Measurements from ENCODE around the gene GRAMD2B. TPM values are rescaled to one million over a fixed set of nuclear protein-coding genes. Genes with fewer than 3 reads are reported as not detected.

GRAMD2B gene
- total RNA-seq, 1 donor from 2014 or later = 32.1 TPM

- peaks cover 17% of the 10 kb centered on the region for H3K4me1 Mint-ChIP-seq (ENCODE audit: low read depth)
- H3K4me3 Mint-ChIP-seq (ENCODE audit: low read depth) = no peak overlapping the region
- no peaks in the 10 kb centered on the region for H3K36me3 Mint-ChIP-seq (ENCODE audit: insufficient read depth)
- DNase-seq (ENCODE audit: low spot score, unreplicated experiment) = no peak
- no peaks in the 10 kb centered on the region for H3K27me3 Mint-ChIP-seq
- no peak overlapping the region for H3K27ac Mint-ChIP-seq
- no peaks in the 10 kb centered on the region for H3K9me3 Mint-ChIP-seq (ENCODE audit: low read depth)
- no peak for TF ChIP-seq CTCF (IDR thresholded peaks at IDR 0.05; ENCODE audit: unreplicated experiment)
These were observed 100.8 kb downstream of the GRAMD2B start for GRCh38 chr5:126523818-126524510.

GRCh38 chr5:126525630-126526245 lies 102.5 kb downstream of the GRAMD2B start:
- Mint-ChIP-seq H3K27me3 (no peaks in the 10 kb centered on the region), H3K4me3 (ENCODE audit: low read depth) (no peak overlapping the region), H3K27ac (no peak overlapping the region), H3K36me3 (ENCODE audit: insufficient read depth) (no peaks in the 10 kb centered on the region), H3K9me3 (ENCODE audit: low read depth) (no peaks in the 10 kb centered on the region), H3K4me1 (ENCODE audit: low read depth) (peaks cover 7% of the 10 kb centered on the region)
- no peak for DNase-seq (ENCODE audit: low spot score, unreplicated experiment)
- TF ChIP-seq CTCF (IDR thresholded peaks at IDR 0.05; ENCODE audit: unreplicated experiment) = no peak

- H3K36me3 Mint-ChIP-seq (ENCODE audit: insufficient read depth) = no peaks in the 10 kb centered on the region
- H3K4me1 Mint-ChIP-seq (ENCODE audit: low read depth) = peaks cover 11% of the 10 kb centered on the region
- no peak for TF ChIP-seq CTCF (IDR thresholded peaks at IDR 0.05; ENCODE audit: unreplicated experiment)
These were observed 103.3 kb downstream of the GRAMD2B start for GRCh38 chr5:126526493-126526892.

GRCh38 chr5:126527158-126527557 lies 103.9 kb downstream of the GRAMD2B start:
- H3K9me3 Mint-ChIP-seq (ENCODE audit: low read depth) = no peaks in the 10 kb centered on the region
- H3K36me3 Mint-ChIP-seq (ENCODE audit: insufficient read depth) = no peaks in the 10 kb centered on the region
- no peak overlapping the region for H3K4me3 Mint-ChIP-seq (ENCODE audit: low read depth)
- no peaks in the 10 kb centered on the region for H3K27me3 Mint-ChIP-seq
- peaks cover 16% of the 10 kb centered on the region for H3K4me1 Mint-ChIP-seq (ENCODE audit: low read depth)
- no peak for DNase-seq (ENCODE audit: low spot score, unreplicated experiment)
- no peak for TF ChIP-seq CTCF (IDR thresholded peaks at IDR 0.05; ENCODE audit: unreplicated experiment)
- H3K27ac Mint-ChIP-seq = no peak overlapping the region

More at GRCh38 chr5:126526493-126526892, 103.3 kb downstream of the GRAMD2B start:
- no peak overlapping the region for H3K27ac Mint-ChIP-seq
- no peaks in the 10 kb centered on the region for H3K9me3 Mint-ChIP-seq (ENCODE audit: low read depth)
- no peaks in the 10 kb centered on the region for H3K27me3 Mint-ChIP-seq
- no peak for DNase-seq (ENCODE audit: low spot score, unreplicated experiment)
- no peak overlapping the region for H3K4me3 Mint-ChIP-seq (ENCODE audit: low read depth)

- Mint-ChIP-seq H3K27me3 (no peaks in the 10 kb centered on the region), H3K36me3 (ENCODE audit: insufficient read depth) (no peaks in the 10 kb centered on the region), H3K4me3 (ENCODE audit: low read depth) (no peak overlapping the region), H3K4me1 (ENCODE audit: low read depth) (peaks cover 16% of the 10 kb centered on the region), H3K9me3 (ENCODE audit: low read depth) (no peaks in the 10 kb centered on the region), H3K27ac (no peak overlapping the region)
- no peak for DNase-seq (ENCODE audit: low spot score, unreplicated experiment)
- no peak for TF ChIP-seq CTCF (IDR thresholded peaks at IDR 0.05; ENCODE audit: unreplicated experiment)
These were observed 104.7 kb downstream of the GRAMD2B start for GRCh38 chr5:126527892-126528291.
